VCaP (cell line): Measurements from ENCODE around the gene TNS3.

Source experiments
- H3K27ac ChIP-seq: fragments of 450-650 bp; 2 replicates; pipeline ENCODE4 v1.5.1; 2017
- TF ChIP-seq, protein P1 (sequence below): fragments of 450-650 bp; conservative IDR thresholded peaks from 2 replicates; pipeline ENCODE4 v1.5.1; 2017; ENCODE audit warnings: mild to moderate bottlenecking, moderate library complexity

The TNS3 gene

DNA sequence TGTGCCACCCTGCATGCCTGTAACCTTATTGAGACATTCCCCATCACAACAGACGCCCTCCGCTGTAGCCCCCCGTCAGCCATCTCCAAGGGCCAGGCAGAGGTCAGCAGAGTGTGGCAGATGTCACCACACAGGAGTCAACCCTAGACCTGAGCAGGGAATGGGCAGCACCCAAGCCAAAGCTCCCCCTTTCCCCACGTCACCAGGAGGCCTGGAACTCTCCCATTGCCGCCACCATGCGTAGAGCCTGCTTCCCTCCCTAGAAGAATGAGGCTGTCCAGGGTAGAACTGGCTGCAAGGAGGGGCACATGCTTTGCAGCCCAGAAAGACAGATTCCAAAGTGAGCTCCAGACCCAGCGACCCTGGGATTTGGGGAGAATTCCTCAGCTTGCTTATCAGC is 342.9 kb downstream of the TNS3 start:
- TF ChIP-seq, protein P1, sequence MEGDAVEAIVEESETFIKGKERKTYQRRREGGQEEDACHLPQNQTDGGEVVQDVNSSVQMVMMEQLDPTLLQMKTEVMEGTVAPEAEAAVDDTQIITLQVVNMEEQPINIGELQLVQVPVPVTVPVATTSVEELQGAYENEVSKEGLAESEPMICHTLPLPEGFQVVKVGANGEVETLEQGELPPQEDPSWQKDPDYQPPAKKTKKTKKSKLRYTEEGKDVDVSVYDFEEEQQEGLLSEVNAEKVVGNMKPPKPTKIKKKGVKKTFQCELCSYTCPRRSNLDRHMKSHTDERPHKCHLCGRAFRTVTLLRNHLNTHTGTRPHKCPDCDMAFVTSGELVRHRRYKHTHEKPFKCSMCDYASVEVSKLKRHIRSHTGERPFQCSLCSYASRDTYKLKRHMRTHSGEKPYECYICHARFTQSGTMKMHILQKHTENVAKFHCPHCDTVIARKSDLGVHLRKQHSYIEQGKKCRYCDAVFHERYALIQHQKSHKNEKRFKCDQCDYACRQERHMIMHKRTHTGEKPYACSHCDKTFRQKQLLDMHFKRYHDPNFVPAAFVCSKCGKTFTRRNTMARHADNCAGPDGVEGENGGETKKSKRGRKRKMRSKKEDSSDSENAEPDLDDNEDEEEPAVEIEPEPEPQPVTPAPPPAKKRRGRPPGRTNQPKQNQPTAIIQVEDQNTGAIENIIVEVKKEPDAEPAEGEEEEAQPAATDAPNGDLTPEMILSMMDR = no peak
- no peak overlapping the region for H3K27ac ChIP-seq

DNA sequence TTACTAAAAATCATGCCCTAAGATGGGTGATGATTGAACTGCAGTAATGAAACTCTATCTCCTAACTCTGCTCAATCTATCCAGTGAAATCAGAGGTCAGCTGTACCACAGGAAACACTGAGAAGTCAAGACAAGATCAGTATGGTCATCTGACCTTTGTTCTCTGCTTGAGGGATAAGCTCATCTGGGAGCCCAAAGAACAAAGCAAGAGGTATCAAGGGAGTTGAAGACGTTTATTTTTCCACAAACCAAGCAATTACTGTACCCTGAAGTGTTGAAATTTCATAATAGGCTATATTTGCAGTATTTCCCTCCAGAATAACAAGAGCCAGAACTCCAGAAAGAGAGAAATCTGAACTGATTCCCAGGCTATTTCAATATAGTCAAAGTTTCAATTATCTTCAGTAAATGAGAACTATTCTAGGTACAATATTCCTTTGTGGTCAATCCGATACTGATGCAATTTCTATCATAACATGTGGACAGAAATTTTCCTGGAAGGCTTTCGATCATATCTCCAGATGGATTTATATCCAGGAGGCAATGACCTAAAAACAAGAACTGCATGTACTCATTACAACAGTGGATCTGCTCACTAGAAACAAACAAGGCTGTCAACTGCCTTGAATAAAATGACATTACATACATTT is 345.3 kb downstream of the TNS3 start:
- TF ChIP-seq, protein P1 = no peak

DNA sequence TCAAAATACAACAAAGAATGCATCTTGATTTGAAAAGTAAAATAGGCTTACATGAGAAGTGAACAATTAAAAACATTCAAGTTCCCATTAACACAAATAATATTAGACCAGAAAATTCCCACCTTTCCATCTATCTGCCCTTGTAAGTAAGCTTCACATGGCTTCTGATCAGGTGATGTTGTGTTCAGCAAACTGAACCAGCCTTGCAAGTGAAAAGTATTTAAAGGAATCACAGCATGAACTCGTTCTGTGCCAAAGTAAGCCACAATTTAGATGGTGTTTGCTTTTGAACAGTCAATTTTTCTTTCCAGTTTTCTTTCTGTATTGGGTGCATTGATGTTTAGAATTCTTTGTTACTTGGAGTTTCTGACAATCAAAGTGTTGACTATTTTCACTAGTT is 347.9 kb downstream of the TNS3 start:
- TF ChIP-seq, protein P1 = no peak
- H3K27ac ChIP-seq = no peak overlapping the region

More for the DNA sequence above, 345.3 kb downstream of the TNS3 start:
- no peak overlapping the region for H3K27ac ChIP-seq

DNA sequence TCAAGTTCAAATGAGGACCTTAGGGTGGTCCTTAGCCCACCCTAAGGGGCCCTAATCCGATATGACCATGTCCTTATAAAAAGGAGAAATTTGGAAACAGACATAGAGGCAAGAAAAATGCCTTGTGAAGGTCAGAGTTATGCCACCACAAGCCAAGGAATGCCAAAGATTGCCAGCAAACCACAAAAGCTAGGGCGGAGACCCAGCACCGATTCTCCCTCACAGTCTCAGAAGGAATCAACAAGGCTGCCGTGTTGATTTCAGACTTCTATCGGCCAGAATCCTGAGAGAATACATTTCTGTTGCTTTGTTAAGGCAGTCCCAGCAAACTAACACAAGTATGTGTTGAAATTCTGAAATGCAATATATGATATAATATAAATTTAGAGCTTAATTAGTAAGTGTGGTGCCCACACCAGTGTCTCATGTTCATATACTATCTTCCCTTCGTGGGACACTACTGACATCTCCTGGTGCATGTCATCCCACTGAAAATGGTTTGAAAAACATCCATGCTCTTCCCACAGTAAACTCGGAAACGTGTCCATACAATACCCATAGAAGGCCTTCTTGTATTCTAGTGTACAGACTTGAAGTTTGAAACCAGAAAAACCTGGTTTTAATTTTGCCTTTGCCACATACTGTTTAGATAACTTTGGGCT is 349.0 kb downstream of the TNS3 start:
- H3K27ac ChIP-seq = no peak overlapping the region
- TF ChIP-seq, protein P1 = peak; percentile 60

DNA sequence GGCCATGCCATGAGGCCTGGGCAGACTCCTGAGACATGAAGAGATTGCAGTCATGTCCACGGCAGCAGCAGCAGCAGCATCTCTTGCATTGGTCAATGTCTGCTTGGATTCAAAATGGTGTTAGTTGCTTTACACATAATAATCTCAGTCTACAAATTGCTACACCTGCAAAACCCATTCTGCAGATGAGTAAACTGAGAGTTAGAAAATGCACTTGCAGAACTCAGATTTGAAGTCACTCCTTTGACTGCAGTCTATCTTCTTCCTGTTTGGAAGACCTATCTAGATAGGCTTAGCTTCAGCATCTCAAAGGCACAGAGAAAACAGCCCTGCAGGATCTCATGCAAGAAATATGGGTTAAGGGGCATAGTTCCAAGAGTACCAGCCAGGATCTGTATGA is 350.3 kb downstream of the TNS3 start:
- TF ChIP-seq, protein P1 = no peak
- no peak overlapping the region for H3K27ac ChIP-seq

DNA sequence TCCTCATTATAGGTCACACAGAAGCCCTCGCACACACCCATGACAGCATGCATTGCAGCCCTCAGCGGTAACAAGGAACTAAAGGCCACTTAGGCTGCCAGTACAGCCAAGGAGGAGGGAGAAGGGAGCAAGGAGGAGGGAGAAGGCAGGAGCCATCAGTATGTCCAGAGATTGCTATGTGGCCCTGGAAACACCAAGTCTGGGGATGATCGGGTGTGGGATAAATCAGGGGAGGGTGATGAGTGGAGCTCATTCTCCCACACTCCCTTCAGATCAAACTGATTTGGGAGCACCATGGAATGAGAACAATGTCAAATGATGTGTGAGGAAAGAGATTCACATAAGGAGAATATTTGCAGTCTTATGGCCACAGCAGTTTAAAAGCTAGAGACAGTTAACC is 350.9 kb downstream of the TNS3 start:
- H3K27ac ChIP-seq = no peak overlapping the region
- TF ChIP-seq, protein P1 = no peak

DNA sequence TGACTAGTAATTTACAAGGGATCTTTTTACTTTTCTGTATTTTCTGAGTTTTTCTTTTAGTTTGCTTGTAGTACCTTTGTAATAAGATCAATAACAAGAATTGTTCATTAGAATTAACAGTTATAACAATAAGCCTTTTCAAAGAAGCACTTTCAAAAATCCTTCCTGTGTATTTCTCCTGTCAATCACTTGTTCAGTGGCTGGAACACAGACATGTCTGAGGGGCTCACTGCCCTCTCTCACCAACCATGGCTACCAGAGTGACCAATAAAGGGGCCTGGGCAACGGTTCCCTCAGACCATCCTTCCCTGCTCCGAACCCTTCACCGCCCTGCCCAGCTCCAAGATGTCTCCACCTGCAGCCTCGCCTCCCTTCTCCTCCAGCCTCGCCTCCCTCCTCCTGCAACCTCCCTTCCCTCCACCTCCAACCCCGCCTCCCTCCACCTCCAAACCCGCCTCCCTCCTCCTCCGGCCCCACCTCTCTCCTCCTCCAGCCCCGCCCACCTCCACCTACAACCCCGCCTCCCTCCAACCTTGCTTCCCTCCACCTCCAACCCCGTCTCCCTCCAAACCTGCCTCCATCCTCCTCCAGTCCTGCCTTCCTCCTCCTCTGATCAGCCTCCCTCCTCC is 353.4 kb downstream of the TNS3 start:
- TF ChIP-seq, protein P1 = no peak
- H3K27ac ChIP-seq = no peak overlapping the region
